HepG2 (cell line): ENCODE measurements around the gene PRDM8. TPM values are rescaled to one million over a fixed set of nuclear protein-coding genes. Genes with fewer than 3 reads are reported as not detected.

Source experiments
- ATAC-seq: fragments of 200-7000 bp; cut with Tn5 transposase; 3 replicates; pipeline ENCODE4 v1.9.1; 2020; ENCODE audit warnings: mild to moderate bottlenecking, moderate library complexity
- BruUV-seq: library from RNA; stranded (reverse); fragments of 400-500 nt; replicated peaks from 2 replicates; lab custom pipeline; 2021; lab: Mats Ljungman, UMichigan
- CTCF ChIA-PET: fragments of 300-600 bp; formaldehyde crosslinking; extraction: SDS; loops from one replicate; lab custom pipeline; 2021; ENCODE audit warnings: low total read pairs, inconsistent platforms, low intra/inter-chr PET ratio; lab: Yijun Ruan, JAX
- POLR2A ChIA-PET: fragments of 350-600 bp; sonication (Branson Sonifier 250); formaldehyde crosslinking; loops from one replicate; lab custom pipeline; 2020; ENCODE audit warnings: antibody characterized with exemption, inconsistent platforms; lab: Yijun Ruan, JAX
- DNase-seq: peaks from one replicate; pipeline ENCODE4 v3.0.0-alpha.2; 2015; ENCODE audit warnings: low spot score
- FAIRE-seq: peaks from 3 replicates; lab custom pipeline; 2011; peaks lifted over from hg19 to GRCh38; lab: Jason Lieb, UNC
- H2AFZ ChIP-seq: one replicate; pipeline ENCODE4 v1.6.1; 2011; ENCODE audit warnings: low read length, inconsistent platforms
- H3K27ac ChIP-seq: fragments of 300-600 bp; 3 replicates; pipeline ENCODE4 v1.8.0; 2011; ENCODE audit warnings: mixed run types, mild to moderate bottlenecking, mixed read lengths, low read length, inconsistent platforms; ENCODE audit not compliant: insufficient read depth; ENCODE audit errors: extremely low read length
- H3K27me3 ChIP-seq, 2 experiments: fragments of 200-600 bp in 1 of 2; 2 replicates in 1 of 2; 3 replicates in 1 of 2; pipeline versions ENCODE4 v1.6.0 to v1.8.0; 2011; ENCODE audit warnings: low read length in 2 of 2, mild to moderate bottlenecking in 2 of 2, moderate library complexity in 2 of 2, inconsistent platforms in 1 of 2; ENCODE audit not compliant: insufficient read depth in 2 of 2, control insufficient read depth in 1 of 2
- H3K36me3 ChIP-seq, 2 experiments: fragments of 200-600 bp in 1 of 2; replicated peaks in 1 of 2; 2 replicates in 1 of 2; 3 replicates in 1 of 2; pipeline versions ENCODE4 v1.5.1 to v1.8.0; 2011; ENCODE audit warnings: low read length in 2 of 2, inconsistent platforms in 1 of 2; ENCODE audit not compliant: insufficient read depth in 2 of 2, control insufficient read depth in 1 of 2
- H3K4me1 ChIP-seq: 2 replicates; pipeline ENCODE4 v1.5.1; 2012; ENCODE audit warnings: low read length, inconsistent platforms; ENCODE audit not compliant: insufficient read depth
- H3K4me2 ChIP-seq: 2 replicates; pipeline ENCODE4 v1.6.0; 2011; ENCODE audit warnings: low read depth, low read length, inconsistent platforms
- H3K4me3 ChIP-seq, 3 experiments: fragments of 200-600 bp in 1 of 3; sonication (generic), shearing (Covaris generic) in 1 of 3; replicated peaks in 1 of 3; 2 replicates each; pipeline ENCODE4 v1.5.1; 2011 to 2016; ENCODE audit warnings: low read length in 3 of 3, inconsistent platforms in 2 of 3, low read depth in 2 of 3, mild to moderate bottlenecking in 2 of 3, control low read depth in 1 of 3, mixed read lengths in 1 of 3; ENCODE audit not compliant: insufficient read depth in 1 of 3
- H3K79me2 ChIP-seq: one replicate; pipeline ENCODE4 v1.6.1; 2011; ENCODE audit warnings: low read length, inconsistent platforms; ENCODE audit not compliant: insufficient read depth
- H3K9ac ChIP-seq: 2 replicates; pipeline ENCODE4 v1.6.0; 2011; ENCODE audit warnings: mild to moderate bottlenecking, low read depth, low read length, inconsistent platforms; ENCODE audit not compliant: insufficient read depth
- H3K9me3 ChIP-seq: 2 replicates; pipeline ENCODE4 v1.5.1; 2012; ENCODE audit warnings: mild to moderate bottlenecking, low read length
- H4K20me1 ChIP-seq: 2 replicates; pipeline ENCODE4 v1.6.0; 2011; ENCODE audit warnings: inconsistent platforms, mild to moderate bottlenecking, low read length, moderate library complexity; ENCODE audit not compliant: insufficient read depth
- CENPT ChIP-seq: sonication (generic); formaldehyde crosslinking; IDR thresholded peaks from 2 replicates; pipeline ENCODE4 v1.8.0; 2022; ENCODE audit warnings: low read depth, mild to moderate bottlenecking, moderate library complexity, missing genetic modification reagents
- CTCF ChIP-seq: sonication (generic); formaldehyde crosslinking; IDR thresholded peaks from 2 replicates; pipeline ENCODE4 v1.5.0; 2020; ENCODE audit warnings: mild to moderate bottlenecking, missing genetic modification reagents, moderate library complexity
- NPAS2 ChIP-seq: sonication (generic); formaldehyde crosslinking; IDR thresholded peaks from 2 replicates; pipeline ENCODE4 v1.8.0; 2022; ENCODE audit warnings: mild to moderate bottlenecking, missing genetic modification reagents, borderline replicate concordance
- RXRB ChIP-seq: IDR thresholded peaks from 2 replicates; pipeline ENCODE4 v1.6.1; 2016; ENCODE audit warnings: borderline replicate concordance, missing genetic modification reagents, missing compliant biosample characterization
- SMAD9 ChIP-seq: sonication (generic); formaldehyde crosslinking; IDR thresholded peaks from 2 replicates; pipeline ENCODE4 v1.5.1; 2020; ENCODE audit warnings: mild to moderate bottlenecking, missing genetic modification reagents
- SOX5 ChIP-seq: IDR thresholded peaks from 2 replicates; pipeline ENCODE4 v1.6.1; 2016; ENCODE audit warnings: borderline replicate concordance
- SP2 ChIP-seq: sonication (generic); formaldehyde crosslinking; IDR thresholded peaks from 2 replicates; pipeline ENCODE4 v1.5.1; 2020; ENCODE audit warnings: mild to moderate bottlenecking, missing genetic modification reagents
- TGIF2 ChIP-seq: IDR thresholded peaks from 2 replicates; pipeline ENCODE4 v1.6.1; 2016; ENCODE audit warnings: control low read depth, missing compliant biosample characterization
- ZBTB14 ChIP-seq: sonication (generic); formaldehyde crosslinking; IDR thresholded peaks from 2 replicates; pipeline ENCODE4 v1.4.0; 2020; ENCODE audit warnings: missing genetic modification reagents
- ZC3H4 ChIP-seq: sonication (generic); formaldehyde crosslinking; IDR thresholded peaks from 2 replicates; pipeline ENCODE4 v1.4.0; 2020; ENCODE audit warnings: missing genetic modification reagents, borderline replicate concordance
- ZNF510 ChIP-seq: sonication (generic); formaldehyde crosslinking; IDR thresholded peaks from 2 replicates; pipeline ENCODE4 v1.4.0; 2020; ENCODE audit warnings: low read depth, mild to moderate bottlenecking, missing genetic modification reagents
- ZNF570 ChIP-seq: sonication (generic); formaldehyde crosslinking; IDR thresholded peaks from 2 replicates; pipeline ENCODE4 v1.4.0; 2020; ENCODE audit warnings: mild to moderate bottlenecking, missing genetic modification reagents, borderline replicate concordance
- WGBS: methylation state at CpG from one replicate; pipeline ENCODE4 v1.1.6; 2017; ENCODE audit warnings: low lambda C conversion rate; 5-methylcytosine and 5-hydroxymethylcytosine counted together
- in situ Hi-C: cut with HindIII; loops from 2 replicates; pipeline ENCODE4 v1.10.0; 2017; ENCODE audit warnings: low pct_unique_long_range_greater_than_20kb; ENCODE audit not compliant: extremely low pct_ligation_motif_present
- intact Hi-C: fragments of 100-400 bp; cut with micrococcal nuclease; formaldehyde crosslinking; loops from one replicate; pipeline ENCODE4 v1.10.0; 2022; ENCODE audit not compliant: unreplicated experiment
- polyA plus RNA-seq, 8 experiments: library from polyadenylated mRNA; depleted of rRNA in 3 of 8; stranded (reverse) in 7 of 8; unstranded in 1 of 8; fragments of >200 nt; fragmentation: Illumina TruSeq in 4 of 8; extraction: Trizol in 4 of 8; gene quantifications; 2 replicates each; pipeline versions ENCODE4 v1.2.1 to v1.2.3, GENCODE V29; 2011 to 2016; ENCODE audit warnings: low read depth in 4 of 8, missing spikeins in 1 of 8, mixed read lengths in 1 of 8; ENCODE audit not compliant: insufficient read depth in 1 of 8
- total RNA-seq, 5 experiments: library from RNA; depleted of rRNA; stranded (reverse); fragments of >200 nt; fragmentation: Illumina TruSeq; extraction: Trizol; gene quantifications; 2 replicates each; pipeline ENCODE4 v1.2.3, GENCODE V29; 2016; ENCODE audit warnings: low read depth in 1 of 5
- TF ChIP-seq, protein P1 (sequence below): IDR thresholded peaks from 2 replicates; pipeline ENCODE4 v1.6.1; 2016

Gene PRDM8
- total and polyA plus RNA-seq, 2 of the 13 experiments (the other 11 are each of a cell fraction or from before 2014, with no cell fraction given) = 0.09 TPM; not detected in 1

DNA sequence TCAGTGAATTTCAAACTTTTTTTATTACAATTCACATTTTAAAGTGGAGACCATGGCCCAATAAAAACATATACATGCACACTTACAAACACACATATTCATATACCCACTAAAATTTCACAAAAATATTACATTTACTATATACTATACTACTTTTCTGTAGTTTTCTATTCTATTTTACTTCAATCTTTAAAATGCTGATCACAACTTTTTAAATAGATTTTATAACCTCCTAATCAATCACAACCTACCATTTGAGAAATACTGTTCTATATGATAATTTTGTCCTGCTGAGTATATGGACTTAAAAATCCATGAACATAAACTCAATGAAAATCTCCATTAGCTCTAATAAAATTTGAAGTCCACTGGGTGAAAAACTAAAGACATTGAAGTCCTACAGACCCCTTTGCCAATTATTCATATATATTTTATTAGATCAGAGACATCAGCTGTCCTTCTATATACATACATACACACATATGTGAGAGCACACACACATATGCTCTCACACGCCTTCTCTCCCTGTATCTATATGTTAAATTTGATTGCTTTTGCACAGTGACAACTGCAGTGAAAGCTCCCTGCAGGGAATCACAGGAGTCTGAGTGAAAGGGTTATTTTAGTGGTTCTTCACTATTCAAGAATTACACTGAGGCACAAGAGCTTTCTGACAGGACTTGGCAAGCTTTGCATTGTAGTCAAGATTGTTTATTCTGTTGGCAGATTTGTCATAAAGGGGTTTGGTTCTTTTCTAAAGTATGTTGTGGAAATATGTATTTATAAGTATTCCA lies 46.7 kb upstream of the PRDM8 start:
- ATAC-seq (no peak), DNase-seq (no peak), FAIRE-seq (no peak)
- H3K27me3 ChIP-seq = no peaks in the 10 kb centered on the region; a peak in 1 of 5 replicates
- in situ Hi-C loops = no loop called here
- H4K20me1 ChIP-seq = no peaks in the 10 kb centered on the region
- ChIA-PET POLR2A (no interaction called here), CTCF (no interaction called here)
- no peaks in the 10 kb centered on the region for H3K9me3 ChIP-seq
- 0% methylated on average over 1 of the region's 1 CpG for WGBS
- H3K27ac ChIP-seq = no peak overlapping the region
- no peak for TF ChIP-seq SOX5 (CRISPR knock-in tag)
- TF ChIP-seq CENPT (CRISPR knock-in tag) = no peak
- no peak for TF ChIP-seq NPAS2 (CRISPR knock-in tag)
- TF ChIP-seq TGIF2 = no peak
- no peak for TF ChIP-seq SP2 (CRISPR knock-in tag)
- TF ChIP-seq CTCF (CRISPR knock-in tag) = no peak
- no peak for TF ChIP-seq ZNF570 (CRISPR knock-in tag)
- TF ChIP-seq, protein P1, sequence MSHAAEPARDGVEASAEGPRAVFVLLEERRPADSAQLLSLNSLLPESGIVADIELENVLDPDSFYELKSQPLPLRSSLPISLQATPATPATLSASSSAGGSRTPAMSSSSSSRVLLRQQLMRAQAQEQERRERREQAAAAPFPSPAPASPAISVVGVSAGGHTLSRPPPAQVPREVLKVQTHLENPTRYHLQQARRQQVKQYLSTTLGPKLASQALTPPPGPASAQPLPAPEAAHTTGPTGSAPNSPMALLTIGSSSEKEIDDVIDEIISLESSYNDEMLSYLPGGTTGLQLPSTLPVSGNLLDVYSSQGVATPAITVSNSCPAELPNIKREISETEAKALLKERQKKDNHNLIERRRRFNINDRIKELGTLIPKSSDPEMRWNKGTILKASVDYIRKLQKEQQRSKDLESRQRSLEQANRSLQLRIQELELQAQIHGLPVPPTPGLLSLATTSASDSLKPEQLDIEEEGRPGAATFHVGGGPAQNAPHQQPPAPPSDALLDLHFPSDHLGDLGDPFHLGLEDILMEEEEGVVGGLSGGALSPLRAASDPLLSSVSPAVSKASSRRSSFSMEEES = no peak
- no peak for TF ChIP-seq SMAD9 (CRISPR knock-in tag)
- TF ChIP-seq ZC3H4 (CRISPR knock-in tag) = no peak
- no peak for TF ChIP-seq RXRB (CRISPR knock-in tag)
- TF ChIP-seq ZBTB14 (CRISPR knock-in tag) = no peak
- TF ChIP-seq ZNF510 = no peak
- H3K4me1 ChIP-seq = no peaks in the 10 kb centered on the region
- H3K79me2 ChIP-seq = no peaks in the 10 kb centered on the region
- intact Hi-C loops = no loop called here
- H3K36me3 ChIP-seq = no peaks in the 10 kb centered on the region
- no peak overlapping the region for H2AFZ ChIP-seq
- H3K4me3 ChIP-seq = no peak overlapping the region
- no peak overlapping the region for H3K4me2 ChIP-seq
- no peak overlapping the region for H3K9ac ChIP-seq
- BruUV-seq = no TSS peak
